GM21717 (cell line): ENCODE measurements around the gene SELENOO.
"Not testable (repeated sequence)": the region's sequence is repeated elsewhere in the genome, so short reads cannot be mapped to it uniquely, and the experiment has no call there.

Source experiments
- ATAC-seq: cut with Tn5 transposase; IDR thresholded peaks from one replicate; pipeline ENCODE4 v1.9.1; 2021; ENCODE audit warnings: mild to moderate bottlenecking, moderate library complexity; ENCODE audit not compliant: unreplicated experiment

Gene SELENOO, protein sequence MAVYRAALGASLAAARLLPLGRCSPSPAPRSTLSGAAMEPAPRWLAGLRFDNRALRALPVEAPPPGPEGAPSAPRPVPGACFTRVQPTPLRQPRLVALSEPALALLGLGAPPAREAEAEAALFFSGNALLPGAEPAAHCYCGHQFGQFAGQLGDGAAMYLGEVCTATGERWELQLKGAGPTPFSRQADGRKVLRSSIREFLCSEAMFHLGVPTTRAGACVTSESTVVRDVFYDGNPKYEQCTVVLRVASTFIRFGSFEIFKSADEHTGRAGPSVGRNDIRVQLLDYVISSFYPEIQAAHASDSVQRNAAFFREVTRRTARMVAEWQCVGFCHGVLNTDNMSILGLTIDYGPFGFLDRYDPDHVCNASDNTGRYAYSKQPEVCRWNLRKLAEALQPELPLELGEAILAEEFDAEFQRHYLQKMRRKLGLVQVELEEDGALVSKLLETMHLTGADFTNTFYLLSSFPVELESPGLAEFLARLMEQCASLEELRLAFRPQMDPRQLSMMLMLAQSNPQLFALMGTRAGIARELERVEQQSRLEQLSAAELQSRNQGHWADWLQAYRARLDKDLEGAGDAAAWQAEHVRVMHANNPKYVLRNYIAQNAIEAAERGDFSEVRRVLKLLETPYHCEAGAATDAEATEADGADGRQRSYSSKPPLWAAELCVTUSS

DNA sequence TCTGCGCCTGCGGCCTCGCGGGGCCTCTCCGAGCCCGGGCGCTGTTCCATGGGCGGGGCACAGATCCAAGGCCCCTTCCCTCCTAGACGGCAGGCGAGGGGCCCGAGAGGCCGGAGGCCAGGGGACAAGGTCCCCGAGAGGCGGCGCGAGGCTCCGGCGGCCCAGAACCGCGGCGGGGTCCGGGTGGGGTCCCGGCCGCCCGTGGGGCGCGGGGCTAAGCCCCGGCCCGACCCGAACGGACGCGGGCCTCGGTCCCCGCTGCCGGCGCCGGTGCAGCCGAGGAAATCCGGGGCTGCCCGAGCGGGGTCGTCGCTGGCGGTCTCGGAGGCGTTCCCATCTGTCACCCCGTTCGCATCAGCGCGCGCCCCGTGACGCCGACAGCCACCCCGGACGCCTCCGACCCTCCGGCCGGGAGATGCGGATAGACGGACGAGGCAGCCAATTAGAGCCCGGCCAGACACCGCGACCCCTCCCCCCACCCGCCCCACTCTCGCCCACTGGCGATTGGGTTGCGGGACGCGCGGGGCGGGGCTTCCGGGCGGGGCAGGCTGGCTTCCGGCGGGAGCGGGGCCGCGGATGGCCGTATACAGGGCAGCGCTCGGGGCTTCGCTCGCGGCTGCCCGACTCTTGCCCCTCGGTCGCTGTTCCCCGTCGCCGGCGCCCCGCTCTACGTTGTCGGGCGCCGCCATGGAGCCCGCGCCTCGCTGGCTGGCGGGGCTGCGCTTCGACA, at the start of gene SELENOO:
Gene SELENOO, plus strand, starts transcription at position 551 of the 730 bp plus-strand sequence. Its CDS starts 26 bp downstream, at position 577.
- peak; percentile 53 for ATAC-seq

DNA sequence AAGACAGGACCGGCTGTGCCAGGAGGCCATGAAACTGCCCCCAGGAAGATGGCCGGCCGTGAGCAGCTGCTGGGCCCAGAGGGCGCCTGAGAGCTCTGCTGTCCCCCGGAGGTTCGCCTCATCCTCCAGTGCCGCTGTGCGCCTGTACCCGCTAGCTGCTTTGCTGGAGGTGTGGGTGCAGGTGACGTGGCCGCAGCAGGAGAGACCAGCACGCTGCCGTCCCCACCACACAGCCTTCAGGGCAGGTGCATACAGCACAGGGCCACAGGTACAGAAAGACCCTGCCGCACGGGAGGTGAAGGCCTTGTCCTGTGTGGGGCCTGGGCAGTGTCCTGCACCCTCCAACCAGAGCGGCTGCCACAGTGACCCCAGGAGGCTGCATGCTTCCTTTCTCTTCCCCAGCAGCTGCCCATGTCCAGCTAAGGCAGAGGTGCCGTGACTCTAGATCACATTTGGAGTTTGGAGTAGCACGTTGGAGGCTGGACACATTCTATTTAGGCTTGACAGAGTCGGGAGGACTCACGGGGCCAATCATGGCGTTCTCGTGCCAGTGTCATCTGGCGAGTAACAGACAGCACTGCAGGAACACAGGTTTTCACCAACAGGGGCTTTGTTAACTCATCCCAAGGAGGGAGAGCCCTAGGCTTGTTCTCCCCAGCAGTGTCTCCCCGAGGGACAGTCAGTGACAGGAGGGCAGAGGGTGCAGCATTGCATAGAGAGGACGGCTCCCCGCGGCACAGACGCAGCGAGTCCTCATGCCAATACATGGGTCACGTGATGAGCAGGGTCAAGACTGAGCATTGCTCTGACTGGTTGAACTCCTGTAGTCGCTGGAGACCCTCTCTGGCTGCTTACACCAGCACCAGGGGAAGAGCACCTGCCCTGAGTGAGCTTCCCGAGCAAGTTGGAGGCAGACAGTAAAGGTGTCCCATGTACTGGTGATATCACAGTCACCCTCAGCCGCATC, 49.0 kb upstream of the SELENOO start:
- ATAC-seq: no peak

DNA sequence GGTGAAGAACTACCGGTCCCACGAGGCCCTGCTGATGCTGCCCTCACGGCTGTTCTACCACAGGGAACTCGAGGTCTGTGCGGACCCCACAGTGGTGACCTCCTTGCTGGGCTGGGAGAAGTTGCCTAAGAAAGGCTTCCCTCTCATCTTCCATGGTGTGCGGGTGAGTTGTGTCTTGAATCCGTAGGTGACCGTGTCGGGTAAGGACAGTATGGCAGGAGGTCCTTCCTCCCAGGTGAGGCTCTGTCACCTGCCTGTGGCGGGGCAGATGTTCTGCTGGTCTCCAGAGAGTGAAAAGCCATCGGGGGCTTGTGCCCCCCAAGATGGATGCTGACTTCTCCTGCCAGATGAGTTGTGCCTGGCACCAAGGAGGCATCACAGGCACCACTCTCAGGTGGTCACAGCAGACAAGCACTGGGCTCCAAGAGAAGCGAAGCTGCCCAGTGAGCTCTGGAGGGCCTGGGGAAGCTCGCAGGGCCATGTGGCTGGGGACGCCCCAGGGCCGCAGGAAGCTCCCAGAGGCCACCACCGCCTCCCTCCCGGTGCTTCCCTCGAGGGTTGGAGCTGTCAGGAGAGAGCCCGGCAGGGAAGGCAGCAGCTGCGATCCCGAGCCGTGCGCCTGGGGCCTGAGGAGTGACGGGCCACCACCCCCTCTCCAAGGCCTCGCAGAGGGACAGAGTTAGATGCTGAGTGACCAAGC, 47.6 kb upstream of the SELENOO start:
- ATAC-seq: no peak

DNA sequence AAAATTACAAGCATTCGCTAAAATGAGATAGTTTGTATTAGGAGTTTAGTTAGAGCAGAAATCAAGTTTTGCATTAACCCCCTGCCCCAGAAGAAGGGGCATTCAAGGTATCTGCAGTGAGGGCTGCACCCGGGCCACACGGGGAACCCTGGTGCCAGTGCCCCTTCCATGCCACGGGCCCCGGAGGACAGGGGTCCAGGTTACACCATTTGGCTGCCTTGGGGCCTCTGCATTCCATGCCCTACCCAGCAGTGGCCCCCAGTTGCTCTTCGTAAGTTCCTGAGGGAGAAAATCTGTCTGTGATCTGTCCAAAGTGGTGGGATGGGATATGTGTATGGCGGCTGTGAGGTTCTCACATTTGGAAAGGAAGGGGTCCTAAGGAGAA, 47.1 kb upstream of the SELENOO start:
- no peak for ATAC-seq

DNA sequence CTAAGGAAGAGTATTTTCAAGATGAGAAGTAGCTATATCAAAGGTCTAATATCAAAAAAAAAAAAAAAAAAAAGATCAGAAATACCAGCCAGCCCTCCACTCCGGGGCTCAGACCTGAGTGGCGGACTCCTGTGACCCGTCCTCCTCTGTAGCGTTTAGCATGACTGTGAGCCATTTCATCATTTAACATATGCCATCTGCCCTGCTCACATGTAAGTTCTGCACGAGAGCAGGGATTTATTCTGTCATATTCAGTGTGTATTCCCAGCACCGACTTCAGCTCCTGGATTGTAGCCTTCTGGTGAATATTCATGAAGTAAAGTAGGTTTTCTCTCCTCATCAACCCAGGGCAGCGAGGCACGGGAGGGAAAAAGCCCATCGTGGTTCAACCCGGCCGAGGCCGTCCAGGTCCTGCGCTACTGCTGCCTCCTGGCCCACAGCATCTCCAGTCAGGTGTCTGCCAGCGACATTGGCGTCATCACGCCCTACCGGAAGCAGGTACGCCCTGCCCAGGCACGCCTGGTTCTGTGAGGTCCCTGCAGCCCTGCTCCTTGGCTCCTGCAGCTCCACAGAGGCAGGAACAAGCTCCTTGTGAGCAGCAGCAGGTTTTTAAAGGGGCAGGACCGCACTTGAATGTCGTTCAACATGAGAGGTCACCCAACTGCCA, 43.0 kb upstream of the SELENOO start:
- no peak for ATAC-seq

DNA sequence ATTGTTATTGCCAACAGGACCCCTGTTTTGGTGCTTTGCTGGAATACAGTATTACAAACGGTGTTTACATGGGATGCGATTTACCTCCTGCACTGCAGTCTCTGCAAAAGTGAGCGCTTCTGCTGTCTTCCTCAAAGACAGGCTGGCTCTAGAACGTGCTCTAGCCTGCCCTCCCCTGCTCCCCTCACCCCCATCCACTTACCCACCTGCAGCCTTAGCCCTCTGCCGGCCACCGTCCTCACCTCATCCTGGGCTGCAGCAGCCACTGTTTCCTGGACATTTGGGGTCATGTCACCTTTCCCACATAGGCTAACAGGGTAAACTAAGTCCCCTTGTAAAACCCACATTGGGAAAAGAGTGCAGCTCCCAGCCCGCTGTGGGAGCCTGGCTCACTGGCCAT, 39.9 kb upstream of the SELENOO start:
- no peak for ATAC-seq

DNA sequence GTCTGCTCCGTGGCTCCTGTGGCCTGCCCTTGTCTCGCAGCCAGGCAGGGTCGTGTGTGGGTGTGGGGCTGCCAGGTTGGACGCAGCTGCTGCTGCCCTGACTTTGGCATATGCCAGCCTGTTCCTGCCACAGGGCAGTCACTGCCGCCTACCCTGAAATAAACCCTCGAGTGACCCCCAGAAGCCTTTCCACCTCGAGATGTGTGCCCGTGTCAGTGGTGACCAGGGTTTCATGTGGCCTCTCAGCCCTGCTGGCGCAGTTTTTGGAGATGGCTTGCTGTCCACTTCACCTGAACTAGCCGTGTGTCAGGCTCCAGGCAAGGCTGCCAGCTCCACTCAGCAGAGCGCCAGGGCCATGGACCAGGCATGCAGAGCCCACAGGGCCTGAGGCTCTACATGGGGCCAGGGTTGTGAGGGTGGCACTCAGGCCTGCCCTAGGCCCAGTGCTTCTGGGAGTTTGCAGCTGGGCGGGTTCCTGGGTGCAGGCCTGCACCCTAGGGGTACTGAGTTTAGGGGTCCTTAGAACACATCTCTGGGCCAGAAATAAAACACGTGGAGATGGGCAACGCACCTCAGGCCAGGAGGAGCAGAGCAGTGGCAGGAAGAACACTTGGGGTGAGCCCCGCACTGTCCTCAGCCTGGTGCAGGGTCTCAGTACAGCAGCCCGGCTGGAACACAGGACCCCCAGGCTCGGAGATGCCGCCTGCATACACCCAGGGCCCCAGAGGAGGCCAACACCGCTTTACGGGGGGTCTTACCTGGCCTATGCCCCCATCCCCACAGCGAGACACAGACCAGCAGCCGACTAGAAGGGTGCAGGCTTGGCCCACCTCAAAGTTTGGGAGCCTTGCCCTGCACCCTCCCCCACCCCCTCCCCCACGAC, 39.1 kb upstream of the SELENOO start:
- ATAC-seq: no peak

DNA sequence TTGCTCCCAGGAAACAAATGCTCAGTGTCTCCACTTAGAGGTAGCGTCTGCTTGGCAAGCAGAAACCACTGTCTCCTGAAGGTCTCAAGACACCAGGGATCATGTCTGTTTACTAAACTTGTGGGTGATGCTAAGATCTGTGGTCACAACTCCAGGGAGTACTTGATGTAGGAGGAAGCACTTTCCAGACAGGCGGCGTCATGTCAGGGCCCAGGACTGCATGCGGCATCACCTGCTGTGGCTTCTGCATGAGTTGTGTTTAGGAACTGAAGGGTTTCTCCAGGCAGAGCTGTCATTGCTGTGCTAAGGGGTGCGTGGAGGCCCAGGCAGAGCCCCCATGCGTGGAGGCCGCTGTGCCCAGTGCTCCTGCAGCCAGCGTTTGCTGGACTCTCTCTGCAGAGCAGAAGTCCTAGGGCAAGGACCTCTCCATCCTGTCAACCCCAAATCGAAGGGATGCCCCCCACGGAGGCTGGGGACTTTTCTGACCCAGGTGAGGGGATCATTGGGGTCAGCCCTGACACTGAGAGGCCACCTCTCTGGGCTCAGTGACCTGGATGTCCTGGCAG, 38.3 kb upstream of the SELENOO start:
- no peak for ATAC-seq

DNA sequence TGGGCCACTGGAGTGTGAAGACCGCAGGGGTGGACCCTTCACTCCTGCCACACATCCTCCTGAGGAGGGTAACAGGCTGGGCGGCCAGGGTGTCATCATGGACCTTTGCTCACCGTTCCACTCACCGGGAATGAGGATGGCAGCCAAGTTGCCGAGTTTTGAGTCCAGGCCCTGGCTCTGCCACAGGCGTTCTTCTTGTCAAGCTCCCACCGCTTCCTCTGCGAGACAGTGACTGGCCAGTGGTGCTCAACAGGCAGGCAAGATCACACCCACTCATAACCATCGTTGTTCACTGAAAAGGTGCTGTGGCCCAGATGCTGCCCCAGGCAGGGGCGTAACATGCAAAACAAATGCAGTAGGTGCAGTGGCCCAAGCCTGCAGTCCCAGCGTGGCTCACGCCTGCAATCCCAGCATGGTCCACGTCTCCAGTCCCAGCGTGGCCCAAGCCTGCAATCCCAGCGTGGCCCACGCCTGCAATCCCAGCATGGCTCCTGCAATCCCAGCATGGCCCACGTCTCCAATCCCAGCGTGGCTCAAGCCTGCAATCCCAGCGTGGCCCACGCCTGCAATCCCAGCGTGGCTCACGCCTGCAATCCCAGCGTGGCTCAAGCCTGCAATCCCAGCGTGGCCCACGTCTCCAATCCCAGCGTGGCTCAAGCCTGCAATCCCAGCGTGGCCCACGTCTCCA, 35.2 kb upstream of the SELENOO start:
- ATAC-seq: no peak

DNA sequence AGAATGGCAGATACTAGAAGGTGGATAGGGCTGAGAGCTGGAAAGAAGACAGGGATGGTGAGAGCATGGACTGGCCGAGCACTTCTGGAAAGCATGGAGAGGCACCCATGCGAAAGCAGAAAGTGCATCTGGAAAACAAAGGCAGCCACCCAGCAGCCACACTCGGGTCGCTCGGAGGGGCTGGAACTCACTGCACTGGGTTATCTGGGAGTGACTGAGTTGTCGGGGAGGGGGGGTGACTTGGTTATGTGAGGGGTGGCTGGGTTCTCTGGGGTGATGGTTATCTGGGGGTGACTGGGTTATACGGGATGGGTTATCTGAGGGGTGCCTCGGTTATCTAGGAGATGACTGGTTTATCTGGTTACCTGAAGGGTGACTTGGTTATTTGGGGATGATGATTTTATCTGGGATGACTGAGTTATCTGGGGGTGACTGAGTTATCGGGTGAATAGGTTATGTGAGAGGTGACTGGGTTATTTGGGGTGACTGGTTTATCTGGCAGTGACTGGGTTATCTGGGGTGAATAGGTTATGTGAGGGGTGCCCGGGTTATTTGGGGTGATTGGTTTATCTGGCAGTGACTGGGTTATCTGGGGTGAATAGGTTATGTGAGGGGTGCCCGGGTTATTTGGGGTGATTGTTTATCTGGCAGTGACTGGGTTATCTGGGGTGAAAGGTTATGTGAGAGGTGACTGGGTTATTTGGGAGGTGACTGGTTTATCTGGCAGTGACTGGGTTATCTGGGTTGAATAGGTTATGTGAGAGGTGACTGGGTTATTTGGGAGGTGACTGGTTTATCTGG, 32.9 kb upstream of the SELENOO start:
- ATAC-seq: no peak

DNA sequence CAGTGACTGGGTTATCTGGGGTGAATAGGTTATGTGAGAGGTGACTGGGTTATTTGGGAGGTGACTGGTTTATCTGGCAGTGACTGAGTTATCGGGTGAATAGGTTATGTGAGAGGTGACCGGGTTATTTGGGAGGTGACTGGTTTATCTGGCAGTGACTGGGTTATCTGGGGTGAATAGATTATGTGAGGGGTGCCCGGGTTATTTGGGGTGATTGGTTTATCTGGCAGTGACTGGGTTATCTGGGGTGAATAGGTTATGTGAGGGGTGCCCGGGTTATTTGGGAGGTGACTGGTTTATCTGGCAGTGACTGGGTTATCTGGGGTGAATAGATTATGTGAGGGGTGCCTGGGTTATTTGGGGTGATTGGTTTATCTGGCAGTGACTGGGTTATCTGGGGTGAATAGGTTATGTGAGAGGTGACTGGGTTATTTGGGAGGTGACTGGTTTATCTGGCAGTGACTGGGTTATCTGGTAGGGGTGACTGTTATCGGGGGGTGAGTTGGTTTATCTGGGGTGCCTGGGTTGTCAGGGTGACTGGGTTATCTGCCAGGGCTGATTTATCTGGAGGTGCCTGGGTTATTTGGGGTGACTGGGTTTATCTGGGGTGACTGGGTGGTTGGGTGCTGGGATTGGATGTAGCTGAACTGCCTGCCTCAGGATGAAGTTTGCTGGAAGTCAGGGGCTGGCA, 32.2 kb upstream of the SELENOO start:
- not testable (repeated sequence) for ATAC-seq

DNA sequence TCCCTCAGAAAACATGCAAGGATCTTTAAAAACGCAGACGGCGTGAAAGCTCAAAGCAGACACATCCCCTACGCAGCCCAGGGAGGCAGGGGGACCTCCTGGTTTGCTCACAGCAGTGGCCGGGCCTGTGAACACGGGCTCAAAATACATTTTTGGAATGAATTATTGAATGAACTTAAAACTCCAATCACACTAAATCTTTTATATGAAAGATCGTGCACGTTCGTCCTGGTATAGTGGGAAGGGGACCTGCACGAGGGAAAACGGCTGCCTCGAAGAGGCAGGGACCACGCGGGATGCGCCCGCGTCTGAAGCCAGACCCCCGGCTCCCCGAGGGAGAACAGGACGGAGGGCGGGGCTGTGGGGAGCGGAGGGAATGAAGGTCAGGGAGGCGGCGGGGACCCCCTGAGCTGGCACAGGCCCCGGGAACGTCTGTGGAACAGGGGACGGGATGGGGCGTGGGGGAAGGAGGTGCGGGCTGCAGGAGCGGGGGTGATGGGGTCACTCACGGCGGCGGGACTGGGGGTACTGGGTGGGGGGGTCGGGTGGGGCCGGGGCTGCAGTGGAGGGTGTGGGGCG, 31.5 kb upstream of the SELENOO start:
- no peak for ATAC-seq

DNA sequence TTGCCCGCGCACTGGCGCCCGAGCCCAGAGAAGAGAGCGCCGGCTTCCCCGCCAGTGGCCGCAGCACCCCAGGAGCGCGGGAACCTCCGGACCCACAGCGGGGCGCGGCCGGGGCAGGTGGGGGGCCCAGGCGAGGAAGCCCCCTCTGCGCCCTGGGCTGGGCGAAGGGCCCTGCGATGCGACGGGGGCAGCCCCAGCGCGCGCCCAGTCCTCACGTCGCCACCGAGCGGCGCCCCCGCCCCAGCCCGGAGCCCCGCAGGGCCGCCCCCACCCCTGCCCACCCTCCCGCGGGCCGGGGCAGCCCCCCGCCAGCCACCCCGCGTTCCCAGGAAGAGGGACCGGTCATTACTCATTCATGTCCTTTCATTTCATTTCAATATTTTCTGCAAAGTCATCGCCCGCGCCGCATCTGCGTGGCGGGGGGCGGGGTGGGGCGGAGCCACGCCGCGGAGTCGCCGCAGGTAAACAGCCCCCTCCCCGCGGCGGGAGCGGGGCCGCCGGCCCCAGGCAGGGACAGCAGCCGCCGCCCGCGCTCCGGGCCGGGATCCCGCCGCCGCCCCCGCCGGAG, 31.0 kb upstream of the SELENOO start:
- ATAC-seq: no peak

DNA sequence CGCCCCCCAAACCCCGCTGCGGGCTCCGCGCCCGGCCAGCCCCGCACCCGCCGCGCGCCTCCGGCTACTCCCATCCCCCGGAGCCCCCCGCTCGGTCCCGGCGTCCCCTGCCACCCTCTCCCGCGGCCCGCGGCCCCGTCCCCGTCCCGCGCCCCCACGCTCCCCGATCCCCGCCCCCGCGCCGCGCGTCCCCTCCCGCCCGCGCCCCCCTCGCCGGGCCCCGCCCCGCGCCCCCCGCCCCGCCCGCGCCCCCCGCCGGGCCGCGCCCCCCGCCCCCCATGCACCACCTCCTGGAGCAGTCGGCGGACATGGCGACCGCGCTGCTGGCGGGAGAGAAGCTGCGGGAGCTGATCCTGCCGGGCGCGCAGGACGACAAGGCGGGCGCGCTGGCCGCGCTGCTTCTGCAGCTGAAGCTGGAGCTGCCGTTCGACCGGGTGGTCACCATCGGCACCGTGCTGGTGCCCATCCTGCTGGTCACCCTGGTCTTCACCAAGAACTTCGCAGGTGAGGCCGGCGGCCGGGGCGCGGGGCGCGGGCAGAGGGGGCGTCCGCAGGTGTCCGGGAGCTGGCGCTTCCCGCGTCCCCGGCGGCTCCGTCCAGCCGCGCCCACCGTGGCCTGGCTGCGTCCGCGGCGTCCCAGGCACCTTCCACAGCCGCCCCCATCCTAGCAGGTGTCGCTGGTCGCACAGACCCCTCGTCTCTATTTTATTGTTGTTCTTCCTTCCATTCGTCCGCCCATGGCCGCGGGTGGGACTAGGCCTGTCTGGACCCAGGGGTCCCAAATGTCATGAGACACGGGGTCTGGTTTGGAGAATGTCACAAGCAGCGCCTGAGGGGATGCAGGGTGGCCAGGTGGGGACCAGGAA, 30.1 kb upstream of the SELENOO start, which contains the start of gene PANX2:
Gene PANX2, plus strand, starts transcription at position 279 of the 866 bp plus-strand sequence. Its CDS starts 0 bp downstream, at position 279.
- ATAC-seq: no peak
